ENCODE results near the gene PRDM11. TPM values are rescaled to one million over a fixed set of nuclear protein-coding genes. Genes with fewer than 3 reads are reported as not detected.

PRDM11 gene
- total and polyA plus RNA-seq, 2 of the 8 experiments (the other 6 are each of a cell fraction or from before 2014, with no cell fraction given) = 3.6 to 11.7 TPM

- TF ChIP-seq GTF2F1 (IDR thresholded peaks at IDR 0.05; ENCODE audit: borderline replicate concordance, low read depth, low read length) (no peak), HDAC6 (IDR thresholded peaks at IDR 0.05; ENCODE audit: low read depth, low read length) (no peak), NRF1 (IDR thresholded peaks at IDR 0.05; ENCODE audit: low read depth, low read length) (no peak), EGR1 (IDR thresholded peaks at IDR 0.05; ENCODE audit: borderline replicate concordance, low read depth, low read length) (no peak)
These were observed 116.5 kb downstream of the PRDM11 start (continued) for GRCh38 chr11:45262900-45263299.

Data from H1 (cell line).